GM12878 (cell line): Measurements from ENCODE around the gene SLC35A5. TPM values are rescaled to one million over a fixed set of nuclear protein-coding genes. Genes with fewer than 3 reads are reported as not detected.

Source experiments
- CREB1 ChIP-seq: IDR thresholded peaks from 2 replicates; pipeline ENCODE4 v1.6.1; 2012; ENCODE audit warnings: low read depth, mild to moderate bottlenecking, inconsistent platforms
- CUX1 ChIP-seq: IDR thresholded peaks from 2 replicates; pipeline ENCODE4 v1.6.1; 2012; ENCODE audit warnings: improper control_type of control experiment, low read depth, low read length; ENCODE audit not compliant: insufficient replicate concordance
- E2F8 ChIP-seq: fragments of 450-650 bp; IDR thresholded peaks from 2 replicates; pipeline ENCODE4 v1.6.1; 2018; ENCODE audit warnings: mild to moderate bottlenecking, low read depth, moderate library complexity; ENCODE audit not compliant: partially characterized antibody
- EZH2 ChIP-seq: IDR thresholded peaks from 2 replicates; pipeline ENCODE4 v1.6.1; 2012; ENCODE audit warnings: low read depth, mild to moderate bottlenecking, control low read depth, inconsistent platforms, low read length, borderline replicate concordance; ENCODE audit not compliant: control insufficient read depth
- HDAC2 ChIP-seq: fragments of 200-600 bp; sonication (generic); IDR thresholded peaks from 2 replicates; pipeline ENCODE4 v1.6.1; 2017
- JUND ChIP-seq: IDR thresholded peaks from 2 replicates; pipeline ENCODE4 v1.6.1; 2012; ENCODE audit warnings: low read depth, mild to moderate bottlenecking, low read length, improper control_type of control experiment, moderate library complexity
- MYB ChIP-seq: fragments of 150-350 bp; IDR thresholded peaks from 2 replicates; pipeline ENCODE4 v1.6.1; 2014; ENCODE audit warnings: mild to moderate bottlenecking, low read depth, low read length, borderline replicate concordance
- NBN ChIP-seq: fragments of 450-650 bp; IDR thresholded peaks from 2 replicates; pipeline ENCODE4 v1.6.1; 2016
- NR2C2 ChIP-seq: IDR thresholded peaks from 2 replicates; pipeline ENCODE4 v1.6.1; 2011; ENCODE audit warnings: borderline replicate concordance, low read depth; ENCODE audit not compliant: control insufficient read depth, insufficient read length
- PML ChIP-seq: IDR thresholded peaks from 2 replicates; pipeline ENCODE4 v1.6.1; 2012; ENCODE audit warnings: low read length, inconsistent platforms
- SMAD5 ChIP-seq: IDR thresholded peaks from 2 replicates; pipeline ENCODE4 v1.6.1; 2016; ENCODE audit warnings: antibody characterized with exemption, low read depth
- WRNIP1 ChIP-seq: IDR thresholded peaks from 2 replicates; pipeline ENCODE4 v1.6.1; 2011; ENCODE audit warnings: low read depth, low read length, improper control_type of control experiment, borderline replicate concordance
- polyA plus RNA-seq, 11 experiments: library from polyadenylated mRNA; depleted of rRNA in 4 of 11; unstranded in 6 of 11; stranded (reverse) in 5 of 11; fragments of >200 nt; fragmentation: Nextera tagmentation in 4 of 11; fragmentation: Illumina TruSeq in 1 of 11; extraction: Ambion mirVana in 4 of 11; extraction: Trizol in 1 of 11; gene quantifications; 1 replicate in 1 of 11; 2 replicates in 10 of 11; pipeline versions ENCODE4 v1.2.1 to v1.2.3, GENCODE V29; 2011 to 2016; ENCODE audit warnings: inconsistent platforms in 2 of 11, missing spikeins in 2 of 11, low read depth in 1 of 11
- total RNA-seq, 4 experiments: library from RNA; depleted of rRNA in 3 of 4; stranded (reverse); fragments of >200 nt in 3 of 4; fragmentation: Illumina TruSeq in 1 of 4; extraction: Trizol in 1 of 4; gene quantifications; 2 replicates each; pipeline versions ENCODE4 v1.2.1 to v1.2.3, GENCODE V29; 2013 to 2021
- TF ChIP-seq, protein P1 (sequence below): fragments of 150-350 bp; IDR thresholded peaks from 2 replicates; pipeline ENCODE4 v1.6.1; 2016; ENCODE audit warnings: low read depth, low read length
- TF ChIP-seq, protein P2 (sequence below): fragments of 150-350 bp; IDR thresholded peaks from 2 replicates; pipeline ENCODE4 v1.6.1; 2014; ENCODE audit warnings: mild to moderate bottlenecking, low read depth, low read length
- TF ChIP-seq, protein P3 (sequence below): fragments of 450-650 bp; IDR thresholded peaks from 2 replicates; pipeline ENCODE4 v1.6.1; 2016; ENCODE audit warnings: mild to moderate bottlenecking

SLC35A5 gene
- total and polyA plus RNA-seq, 10 of the 15 experiments (the other 5 are each of a cell fraction or from before 2014, with no cell fraction given), result 10.9 to 38.1 (median 16.0) TPM

- TF ChIP-seq, protein P1, sequence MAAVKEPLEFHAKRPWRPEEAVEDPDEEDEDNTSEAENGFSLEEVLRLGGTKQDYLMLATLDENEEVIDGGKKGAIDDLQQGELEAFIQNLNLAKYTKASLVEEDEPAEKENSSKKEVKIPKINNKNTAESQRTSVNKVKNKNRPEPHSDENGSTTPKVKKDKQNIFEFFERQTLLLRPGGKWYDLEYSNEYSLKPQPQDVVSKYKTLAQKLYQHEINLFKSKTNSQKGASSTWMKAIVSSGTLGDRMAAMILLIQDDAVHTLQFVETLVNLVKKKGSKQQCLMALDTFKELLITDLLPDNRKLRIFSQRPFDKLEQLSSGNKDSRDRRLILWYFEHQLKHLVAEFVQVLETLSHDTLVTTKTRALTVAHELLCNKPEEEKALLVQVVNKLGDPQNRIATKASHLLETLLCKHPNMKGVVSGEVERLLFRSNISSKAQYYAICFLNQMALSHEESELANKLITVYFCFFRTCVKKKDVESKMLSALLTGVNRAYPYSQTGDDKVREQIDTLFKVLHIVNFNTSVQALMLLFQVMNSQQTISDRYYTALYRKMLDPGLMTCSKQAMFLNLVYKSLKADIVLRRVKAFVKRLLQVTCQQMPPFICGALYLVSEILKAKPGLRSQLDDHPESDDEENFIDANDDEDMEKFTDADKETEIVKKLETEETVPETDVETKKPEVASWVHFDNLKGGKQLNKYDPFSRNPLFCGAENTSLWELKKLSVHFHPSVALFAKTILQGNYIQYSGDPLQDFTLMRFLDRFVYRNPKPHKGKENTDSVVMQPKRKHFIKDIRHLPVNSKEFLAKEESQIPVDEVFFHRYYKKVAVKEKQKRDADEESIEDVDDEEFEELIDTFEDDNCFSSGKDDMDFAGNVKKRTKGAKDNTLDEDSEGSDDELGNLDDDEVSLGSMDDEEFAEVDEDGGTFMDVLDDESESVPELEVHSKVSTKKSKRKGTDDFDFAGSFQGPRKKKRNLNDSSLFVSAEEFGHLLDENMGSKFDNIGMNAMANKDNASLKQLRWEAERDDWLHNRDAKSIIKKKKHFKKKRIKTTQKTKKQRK, result no peak
- TF ChIP-seq WRNIP1, result no peak
- TF ChIP-seq SMAD5, result peak; percentile 91
- no peak for TF ChIP-seq HDAC2
- TF ChIP-seq, protein P2, sequence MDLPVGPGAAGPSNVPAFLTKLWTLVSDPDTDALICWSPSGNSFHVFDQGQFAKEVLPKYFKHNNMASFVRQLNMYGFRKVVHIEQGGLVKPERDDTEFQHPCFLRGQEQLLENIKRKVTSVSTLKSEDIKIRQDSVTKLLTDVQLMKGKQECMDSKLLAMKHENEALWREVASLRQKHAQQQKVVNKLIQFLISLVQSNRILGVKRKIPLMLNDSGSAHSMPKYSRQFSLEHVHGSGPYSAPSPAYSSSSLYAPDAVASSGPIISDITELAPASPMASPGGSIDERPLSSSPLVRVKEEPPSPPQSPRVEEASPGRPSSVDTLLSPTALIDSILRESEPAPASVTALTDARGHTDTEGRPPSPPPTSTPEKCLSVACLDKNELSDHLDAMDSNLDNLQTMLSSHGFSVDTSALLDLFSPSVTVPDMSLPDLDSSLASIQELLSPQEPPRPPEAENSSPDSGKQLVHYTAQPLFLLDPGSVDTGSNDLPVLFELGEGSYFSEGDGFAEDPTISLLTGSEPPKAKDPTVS, result 0 out of 2 replicates have a peak, but pooled peaks have one; percentile 10
- TF ChIP-seq, protein P3, sequence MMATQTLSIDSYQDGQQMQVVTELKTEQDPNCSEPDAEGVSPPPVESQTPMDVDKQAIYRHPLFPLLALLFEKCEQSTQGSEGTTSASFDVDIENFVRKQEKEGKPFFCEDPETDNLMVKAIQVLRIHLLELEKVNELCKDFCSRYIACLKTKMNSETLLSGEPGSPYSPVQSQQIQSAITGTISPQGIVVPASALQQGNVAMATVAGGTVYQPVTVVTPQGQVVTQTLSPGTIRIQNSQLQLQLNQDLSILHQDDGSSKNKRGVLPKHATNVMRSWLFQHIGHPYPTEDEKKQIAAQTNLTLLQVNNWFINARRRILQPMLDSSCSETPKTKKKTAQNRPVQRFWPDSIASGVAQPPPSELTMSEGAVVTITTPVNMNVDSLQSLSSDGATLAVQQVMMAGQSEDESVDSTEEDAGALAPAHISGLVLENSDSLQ, result peak; percentile 81
- TF ChIP-seq NBN, result peak; percentile 92; the same call in 1 of the 2 replicates
- TF ChIP-seq JUND, result no peak
- no peak for TF ChIP-seq CUX1
- TF ChIP-seq CREB1, result peak; percentile 87
- no peak for TF ChIP-seq NR2C2
- TF ChIP-seq E2F8, result peak; percentile 71
- TF ChIP-seq MYB, result no peak
- peak; percentile 96 for TF ChIP-seq PML
- TF ChIP-seq EZH2, result no peak
These were observed at the start of gene SLC35A5, which contains the start of gene ATG3 (continued) for GRCh38 chr3:112561734-112562529.
